Measurements from ENCODE around the gene ITPR1. TPM values are rescaled to one million over a fixed set of nuclear protein-coding genes. Genes with fewer than 3 reads are reported as not detected.

Gene ITPR1
- total RNA-seq, 2 donors from 2014 or later, result 29.3 to 29.8 TPM

GRCh38 chr3:4814904-4815574 lies 321.9 kb downstream of the ITPR1 start:
- no peak for ATAC-seq
- 97 to 98% methylated on average over 13 of the region's 13 CpGs for WGBS, 2 donors
- no peaks in the 10 kb centered on the region for H3K36me3 ChIP-seq (replicated peaks in 1 of 2; ENCODE audit: insufficient read depth in 1 of 2, low read depth in 2 of 2)
- no peak overlapping the region for H3K4me3 ChIP-seq
- H3K27me3 ChIP-seq, result no peaks in the 10 kb centered on the region
- H3K9me3 ChIP-seq, result no peaks in the 10 kb centered on the region
- no peak for DNase-seq
- no peak overlapping the region for H3K27ac ChIP-seq
- intact Hi-C loops (cut with DNase I), result no loop called here
- no peaks in the 10 kb centered on the region for H3K4me1 ChIP-seq
- TF ChIP-seq POLR2A (IDR thresholded peaks at IDR 0.05) (no peak), CTCF (IDR thresholded peaks at IDR 0.05) (no peak)

GRCh38 chr3:4816306-4816705 lies 323.2 kb downstream of the ITPR1 start:
- TF ChIP-seq CTCF (IDR thresholded peaks at IDR 0.05), result no peak
- TF ChIP-seq POLR2A (IDR thresholded peaks at IDR 0.05), result no peak
- DNase-seq (no peak), ATAC-seq (no peak)
- Histone ChIP-seq H3K9me3 (no peaks in the 10 kb centered on the region), H3K4me1 (no peaks in the 10 kb centered on the region), H3K27me3 (no peaks in the 10 kb centered on the region), H3K27ac (no peak overlapping the region), H3K4me3 (no peak overlapping the region), H3K36me3 (replicated peaks in 1 of 2; ENCODE audit: insufficient read depth in 1 of 2, low read depth in 2 of 2) (no peaks in the 10 kb centered on the region)
- 97 to 98% methylated on average over 7 of the region's 7 CpGs for WGBS, 2 donors
- intact Hi-C loops (cut with DNase I), result no loop called here

GRCh38 chr3:4816718-4817117 lies 323.6 kb downstream of the ITPR1 start:
- H3K27ac ChIP-seq, result no peak overlapping the region
- no peaks in the 10 kb centered on the region for H3K9me3 ChIP-seq
- no peaks in the 10 kb centered on the region for H3K27me3 ChIP-seq
- intact Hi-C loops (cut with DNase I), result no loop called here
- no peaks in the 10 kb centered on the region for H3K4me1 ChIP-seq
- no peak for TF ChIP-seq CTCF (IDR thresholded peaks at IDR 0.05)
- no peak for TF ChIP-seq POLR2A (IDR thresholded peaks at IDR 0.05)
- ATAC-seq (no peak), DNase-seq (no peak)
- no peaks in the 10 kb centered on the region for H3K36me3 ChIP-seq (replicated peaks in 1 of 2; ENCODE audit: insufficient read depth in 1 of 2, low read depth in 2 of 2)
- 69 to 92% methylated on average over 2 of the region's 2 CpGs for WGBS, 2 donors
- no peak overlapping the region for H3K4me3 ChIP-seq

- TF ChIP-seq CTCF (IDR thresholded peaks at IDR 0.05) (no peak), POLR2A (IDR thresholded peaks at IDR 0.05) (no peak)
- no peaks in the 10 kb centered on the region for H3K4me1 ChIP-seq
- no peaks in the 10 kb centered on the region for H3K36me3 ChIP-seq (replicated peaks in 1 of 2; ENCODE audit: insufficient read depth in 1 of 2, low read depth in 2 of 2)
- no peaks in the 10 kb centered on the region for H3K9me3 ChIP-seq
- ATAC-seq (no peak), DNase-seq (no peak)
- H3K4me3 ChIP-seq, result no peak overlapping the region
- H3K27ac ChIP-seq, result no peak overlapping the region
- H3K27me3 ChIP-seq, result no peaks in the 10 kb centered on the region
- intact Hi-C loops (cut with DNase I), result no loop called here
- WGBS, 2 donors, result 62 to 92% methylated on average over 2 of the region's 2 CpGs
Observed at GRCh38 chr3:4817128-4817527, 324.0 kb downstream of the ITPR1 start.

GRCh38 chr3:4818164-4818563 lies 325.0 kb downstream of the ITPR1 start:
- no peaks in the 10 kb centered on the region for H3K4me1 ChIP-seq
- no peaks in the 10 kb centered on the region for H3K36me3 ChIP-seq (replicated peaks in 1 of 2; ENCODE audit: insufficient read depth in 1 of 2, low read depth in 2 of 2)
- no peak for TF ChIP-seq CTCF (IDR thresholded peaks at IDR 0.05)
- TF ChIP-seq POLR2A (IDR thresholded peaks at IDR 0.05), result no peak
- H3K4me3 ChIP-seq, result no peak overlapping the region
- no peak for ATAC-seq
- no peaks in the 10 kb centered on the region for H3K27me3 ChIP-seq
- H3K9me3 ChIP-seq, result no peaks in the 10 kb centered on the region
- no peak overlapping the region for H3K27ac ChIP-seq
- 92 to 97% methylated on average over 13 of the region's 13 CpGs for WGBS, 2 donors
- intact Hi-C loops (cut with DNase I), result no loop called here
- DNase-seq, result no peak
